Measurements from ENCODE around the gene PIBF1.
A peak's percentile ranks its signal among the peaks of the same experiment; 100 is the strongest.
"Not testable (repeated sequence)": the region's sequence is repeated elsewhere in the genome, so short reads cannot be mapped to it uniquely, and the experiment has no call there.

PIBF1 gene

GRCh38 chr13:72781451-72782439, at the start of gene PIBF1, which contains the start of gene DIS3:
PIBF1 (plus strand) TSS chr13:72782133; CDS start chr13:72783470, 1,337 bp downstream.
DIS3 (minus strand) TSS chr13:72781900; CDS start chr13:72781832, 68 bp downstream.
- peak; percentile 93 for DNase-seq (ENCODE audit: low read depth)

- no peak for DNase-seq (ENCODE audit: low read depth)
Measured at GRCh38 chr13:72737033-72737432, 44.9 kb upstream of the PIBF1 start.

- DNase-seq (ENCODE audit: low read depth) = no peak
Measured at GRCh38 chr13:72740015-72740414, 41.9 kb upstream of the PIBF1 start.

- no peak for DNase-seq (ENCODE audit: low read depth)
Measured at GRCh38 chr13:72745260-72745659, 36.7 kb upstream of the PIBF1 start.

- DNase-seq (ENCODE audit: low read depth) = no peak
Measured at GRCh38 chr13:72751220-72751619, 30.7 kb upstream of the PIBF1 start.

GRCh38 chr13:72754111-72754510, 27.8 kb upstream of the PIBF1 start:
- DNase-seq (ENCODE audit: low read depth) = no peak

GRCh38 chr13:72757792-72758535, 24.0 kb upstream of the PIBF1 start:
- DNase-seq (ENCODE audit: low read depth) = no peak

GRCh38 chr13:72760189-72760588, 21.7 kb upstream of the PIBF1 start:
- no peak for DNase-seq (ENCODE audit: low read depth)

- DNase-seq (ENCODE audit: low read depth) = no peak
Measured at GRCh38 chr13:72763411-72763810, 18.5 kb upstream of the PIBF1 start.

- DNase-seq (ENCODE audit: low read depth) = no peak
Measured at GRCh38 chr13:72774019-72774418, 7.9 kb upstream of the PIBF1 start.

GRCh38 chr13:72782717-72783116, 784 bp downstream of the PIBF1 start:
- DNase-seq (ENCODE audit: low read depth) = no peak

GRCh38 chr13:72784679-72785078, 2.7 kb downstream of the PIBF1 start:
- not testable (repeated sequence) for DNase-seq (ENCODE audit: low read depth)

- DNase-seq (ENCODE audit: low read depth) = no peak
Measured at GRCh38 chr13:72788831-72789230, 6.9 kb downstream of the PIBF1 start.

- no peak for DNase-seq (ENCODE audit: low read depth)
Measured at GRCh38 chr13:72792640-72793039, 10.7 kb downstream of the PIBF1 start.

- no peak for DNase-seq (ENCODE audit: low read depth)
Measured at GRCh38 chr13:72798817-72799216, 16.9 kb downstream of the PIBF1 start.

GRCh38 chr13:72804301-72804700, 22.4 kb downstream of the PIBF1 start:
- no peak for DNase-seq (ENCODE audit: low read depth)

- DNase-seq (ENCODE audit: low read depth) = no peak
Measured at GRCh38 chr13:72805676-72806346, 23.9 kb downstream of the PIBF1 start.

GRCh38 chr13:72806514-72806913, 24.6 kb downstream of the PIBF1 start:
- DNase-seq (ENCODE audit: low read depth) = not testable (repeated sequence)

- DNase-seq (ENCODE audit: low read depth) = no peak
Measured at GRCh38 chr13:72808917-72809500, 27.1 kb downstream of the PIBF1 start.

- peak; percentile 28 for DNase-seq (ENCODE audit: low read depth)
Measured at GRCh38 chr13:72820156-72820897, 38.4 kb downstream of the PIBF1 start.

GRCh38 chr13:72820898-72821279, 39.0 kb downstream of the PIBF1 start:
- DNase-seq (ENCODE audit: low read depth) = no peak
